Heart left ventricle (tissue), 13 donors: ENCODE results near the gene ITGA6.
A peak's percentile ranks its signal among the peaks of the same experiment; 100 is the strongest.

Experiments used
- POLR2A ChIP-seq, 2 donors: fragments of 450-650 bp; IDR thresholded peaks; one replicate each; pipeline ENCODE4 v1.6.1; 2017; ENCODE audit warnings: antibody characterized with exemption in 2 of 2, mild to moderate bottlenecking in 2 of 2, moderate library complexity in 2 of 2
- TF ChIP-seq, protein P1 (sequence below), 12 donors: fragments of 200-600 bp; sonication (generic) in 4 of 12; IDR thresholded peaks; one replicate each; pipeline versions ENCODE4 v1.5.0 to v1.8.0; 2018 to 2022; ENCODE audit warnings: antibody characterized with exemption in 12 of 12, mild to moderate bottlenecking in 5 of 12
- donor health status: ischemic (EF 13 %, LVEDD 7.1; RV severe dilation, severe dysfunction).
- donor health status: DM: no; HTN: yes; CAD: no.
- donor health status: DM: no; HTN: no; CAD: no.
- donor health status: ischemic (EF 25% LVEDD 6.9; RV normal size, moderate dysfunction).
- donor health status: ischemic (EF 25% LVEDD 5.7; RV mildly dilated, moderate dysfunction).
- donor health status: ischemic (EF 35%, LVEDD 5.7; RV mildly dilated, moderate dysfunction).
- donor health status: nonischemic (EF 11% LVEDD 7.7; RV severe dilation, severe dysfunction).
- donor health status: DM: yes; HTN: yes; CAD: no.
- donor health status: PGD.
- donor health status: ischemic (EF 29% LVEDD 5.4; RV normal size, mild dysfunction).
- donor health status: nonischemic (EF 23%, LVEDD 6.1; RV moderate dilation, normal function).

DNA sequence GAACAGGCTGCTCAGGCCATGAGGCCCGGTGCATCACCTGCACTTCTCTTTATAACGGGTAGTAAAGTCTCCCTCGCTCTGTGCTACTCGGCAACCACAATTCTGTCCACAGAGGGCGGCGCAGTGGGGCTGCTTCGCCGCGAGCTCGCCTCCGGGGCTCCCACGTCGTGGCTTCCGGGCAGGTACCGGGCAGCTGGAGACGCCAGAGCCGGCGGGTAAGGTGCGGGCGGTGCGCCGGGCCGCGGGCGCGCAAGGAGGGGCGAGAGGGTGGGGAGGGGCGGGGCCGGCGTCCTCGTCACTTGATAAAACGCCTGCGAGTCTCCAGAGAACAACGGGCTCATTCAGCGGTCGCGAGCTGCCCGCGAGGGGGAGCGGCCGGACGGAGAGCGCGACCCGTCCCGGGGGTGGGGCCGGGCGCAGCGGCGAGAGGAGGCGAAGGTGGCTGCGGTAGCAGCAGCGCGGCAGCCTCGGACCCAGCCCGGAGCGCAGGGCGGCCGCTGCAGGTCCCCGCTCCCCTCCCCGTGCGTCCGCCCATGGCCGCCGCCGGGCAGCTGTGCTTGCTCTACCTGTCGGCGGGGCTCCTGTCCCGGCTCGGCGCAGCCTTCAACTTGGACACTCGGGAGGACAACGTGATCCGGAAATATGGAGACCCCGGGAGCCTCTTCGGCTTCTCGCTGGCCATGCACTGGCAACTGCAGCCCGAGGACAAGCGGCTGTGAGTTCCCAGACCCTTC, at the start of gene ITGA6:
- TF ChIP-seq, protein P1, sequence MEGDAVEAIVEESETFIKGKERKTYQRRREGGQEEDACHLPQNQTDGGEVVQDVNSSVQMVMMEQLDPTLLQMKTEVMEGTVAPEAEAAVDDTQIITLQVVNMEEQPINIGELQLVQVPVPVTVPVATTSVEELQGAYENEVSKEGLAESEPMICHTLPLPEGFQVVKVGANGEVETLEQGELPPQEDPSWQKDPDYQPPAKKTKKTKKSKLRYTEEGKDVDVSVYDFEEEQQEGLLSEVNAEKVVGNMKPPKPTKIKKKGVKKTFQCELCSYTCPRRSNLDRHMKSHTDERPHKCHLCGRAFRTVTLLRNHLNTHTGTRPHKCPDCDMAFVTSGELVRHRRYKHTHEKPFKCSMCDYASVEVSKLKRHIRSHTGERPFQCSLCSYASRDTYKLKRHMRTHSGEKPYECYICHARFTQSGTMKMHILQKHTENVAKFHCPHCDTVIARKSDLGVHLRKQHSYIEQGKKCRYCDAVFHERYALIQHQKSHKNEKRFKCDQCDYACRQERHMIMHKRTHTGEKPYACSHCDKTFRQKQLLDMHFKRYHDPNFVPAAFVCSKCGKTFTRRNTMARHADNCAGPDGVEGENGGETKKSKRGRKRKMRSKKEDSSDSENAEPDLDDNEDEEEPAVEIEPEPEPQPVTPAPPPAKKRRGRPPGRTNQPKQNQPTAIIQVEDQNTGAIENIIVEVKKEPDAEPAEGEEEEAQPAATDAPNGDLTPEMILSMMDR (IDR thresholded peaks at IDR 0.05) = peak in 8 of 12 donors; percentile 17 to 52 (median 33)
- TF ChIP-seq POLR2A (IDR thresholded peaks at IDR 0.05) = peak in 1 of 2 donors; percentile 90
